IPS-20b (cell line): ENCODE data around the gene ZNF76.

ENCODE experiments used
- H3K27ac ChIP-seq: one replicate; pipeline ENCODE4 v1.5.1; 2013; ENCODE audit warnings: low read length
- H3K27me3 ChIP-seq: 2 replicates; pipeline ENCODE4 v1.6.1; 2013; ENCODE audit warnings: mild to moderate bottlenecking, low read length, inconsistent platforms; ENCODE audit not compliant: insufficient read depth
- H3K36me3 ChIP-seq: 2 replicates; pipeline ENCODE4 v1.6.1; 2013; ENCODE audit warnings: low read depth, mild to moderate bottlenecking, inconsistent platforms, low read length, moderate library complexity; ENCODE audit not compliant: insufficient read depth
- H3K4me1 ChIP-seq: 2 replicates; pipeline ENCODE4 v1.6.1; 2013; ENCODE audit warnings: mild to moderate bottlenecking, control low read depth, inconsistent platforms, low read length, moderate library complexity; ENCODE audit not compliant: insufficient read depth
- H3K4me3 ChIP-seq: 2 replicates; pipeline ENCODE4 v1.5.1; 2013; ENCODE audit warnings: mild to moderate bottlenecking, low read length, inconsistent platforms
- H3K9ac ChIP-seq: 2 replicates; pipeline ENCODE4 v1.6.1; 2013; ENCODE audit warnings: low read depth, mild to moderate bottlenecking, inconsistent platforms, low read length, moderate library complexity
- H3K9me3 ChIP-seq: 2 replicates; pipeline ENCODE4 v1.6.1; 2013; ENCODE audit warnings: mild to moderate bottlenecking, low read depth, low read length, inconsistent platforms; ENCODE audit not compliant: insufficient read depth

ZNF76 gene

DNA sequence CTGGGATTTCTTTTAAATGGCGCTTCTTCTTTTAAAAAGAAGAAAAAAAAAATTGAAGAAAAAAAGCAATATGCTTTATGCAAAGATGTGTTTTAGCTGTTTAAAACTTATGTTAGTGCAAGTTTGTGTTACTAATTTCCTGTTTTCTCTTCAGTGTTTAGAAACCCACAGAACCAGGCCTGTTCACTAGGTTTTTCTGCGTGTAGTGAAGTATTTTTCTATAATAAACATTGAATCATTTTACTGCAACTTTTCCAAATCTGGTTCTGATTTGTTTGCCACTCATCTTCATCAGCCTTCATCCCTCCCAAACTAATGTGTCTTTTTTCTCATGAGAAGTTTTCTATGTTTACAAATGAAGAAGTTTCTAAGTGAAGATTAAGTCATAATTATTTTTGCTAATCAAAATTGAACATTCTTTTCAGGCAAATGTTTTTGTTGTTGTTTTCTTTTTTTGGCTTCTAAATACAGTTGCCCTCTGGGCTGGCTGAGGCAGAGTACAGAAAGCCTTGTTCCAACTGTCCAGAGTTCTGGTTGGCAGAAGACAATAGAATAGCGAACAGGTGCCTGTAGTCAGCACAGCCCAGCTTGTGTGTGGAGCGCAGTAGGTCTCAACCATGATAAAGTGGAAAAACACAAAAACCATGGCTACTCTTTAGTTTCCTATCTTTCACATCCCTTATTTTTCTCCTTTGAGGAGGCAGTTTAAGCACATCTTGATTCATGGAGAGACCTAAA, 14.5 kb downstream of the ZNF76 start:
- no peak overlapping the region for H3K9ac ChIP-seq
- no peaks in the 10 kb centered on the region for H3K36me3 ChIP-seq
- H3K27me3 ChIP-seq, result no peaks in the 10 kb centered on the region
- H3K4me1 ChIP-seq, result no peaks in the 10 kb centered on the region
- no peak overlapping the region for H3K27ac ChIP-seq
- no peak overlapping the region for H3K4me3 ChIP-seq
- H3K9me3 ChIP-seq, result no peaks in the 10 kb centered on the region

DNA sequence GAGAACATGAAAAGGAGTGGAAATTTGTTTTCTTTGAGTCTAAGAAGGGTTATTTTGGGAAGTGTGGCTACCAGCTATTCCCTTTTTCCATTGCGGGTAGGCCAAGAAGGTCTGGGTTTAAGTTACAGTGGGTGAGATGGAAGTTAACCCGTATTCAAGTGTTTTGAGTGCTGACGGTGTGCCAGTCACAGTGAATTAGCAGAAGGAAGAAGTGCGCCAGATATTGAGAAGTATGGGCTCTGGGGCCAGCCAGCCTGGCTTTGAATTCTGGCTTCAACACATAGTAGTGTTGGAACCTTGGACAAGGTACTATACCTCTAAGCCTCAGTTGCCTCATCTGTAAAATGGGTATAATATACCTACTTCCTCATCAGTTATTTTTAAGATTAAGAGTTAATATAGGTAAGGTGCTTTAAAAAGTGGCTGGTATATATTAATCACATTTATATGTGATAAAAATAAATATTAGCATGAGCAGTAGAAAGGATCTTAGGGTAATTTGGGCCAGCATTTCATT, 16.3 kb downstream of the ZNF76 start:
- Histone ChIP-seq H3K9ac (no peak overlapping the region), H3K36me3 (peaks cover 2% of the 10 kb centered on the region; the same call in 1 of the 2 replicates), H3K4me1 (no peaks in the 10 kb centered on the region), H3K4me3 (no peak overlapping the region), H3K27me3 (no peaks in the 10 kb centered on the region), H3K27ac (no peak overlapping the region), H3K9me3 (no peaks in the 10 kb centered on the region)

DNA sequence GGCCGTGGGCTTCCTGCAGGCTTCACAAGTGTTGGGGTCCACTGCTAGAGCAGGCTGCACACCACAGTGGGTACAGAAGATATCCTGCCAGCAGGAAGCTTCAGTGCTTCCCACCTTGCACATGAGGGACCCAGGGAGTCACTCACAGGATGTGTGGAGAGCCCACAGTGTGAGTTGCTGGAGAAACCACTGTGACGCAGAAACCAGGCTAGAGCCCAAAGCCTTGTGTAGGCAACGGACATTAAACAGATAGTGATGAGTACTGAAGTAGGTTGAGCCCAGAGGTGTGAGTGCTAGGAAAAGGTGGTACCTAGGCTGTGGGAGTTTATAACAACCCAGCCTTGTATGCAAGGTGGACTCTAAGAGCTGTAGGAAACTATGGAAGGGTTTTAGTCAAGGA, 19.2 kb downstream of the ZNF76 start:
- no peaks in the 10 kb centered on the region for H3K9me3 ChIP-seq
- no peaks in the 10 kb centered on the region for H3K27me3 ChIP-seq
- H3K4me1 ChIP-seq, result no peaks in the 10 kb centered on the region
- no peak overlapping the region for H3K9ac ChIP-seq
- H3K4me3 ChIP-seq, result no peak overlapping the region
- no peak overlapping the region for H3K27ac ChIP-seq
- H3K36me3 ChIP-seq, result peaks cover 19% of the 10 kb centered on the region; the same call in 1 of the 2 replicates

DNA sequence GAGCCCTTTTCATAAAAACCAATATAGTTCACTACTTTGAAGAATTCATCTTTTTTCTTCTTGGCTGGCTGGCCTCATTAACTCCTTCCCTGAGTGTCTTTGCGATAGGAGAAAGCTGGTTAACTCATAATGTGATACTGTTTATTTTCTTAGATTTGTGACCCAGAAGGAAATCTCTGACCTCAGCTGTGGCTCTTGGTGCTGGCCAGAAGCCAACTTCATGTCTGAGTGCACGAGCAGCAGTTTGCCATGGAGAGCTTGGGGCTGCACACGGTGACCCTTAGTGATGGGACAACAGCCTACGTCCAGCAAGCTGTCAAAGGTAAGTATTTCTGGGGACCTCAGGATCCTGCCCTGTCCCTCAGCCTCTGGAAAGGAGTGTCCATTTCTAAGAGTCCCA, 21.4 kb downstream of the ZNF76 start:
- H3K27me3 ChIP-seq, result no peaks in the 10 kb centered on the region
- peaks cover 28% of the 10 kb centered on the region for H3K36me3 ChIP-seq
- H3K4me1 ChIP-seq, result no peaks in the 10 kb centered on the region
- H3K27ac ChIP-seq, result no peak overlapping the region
- no peaks in the 10 kb centered on the region for H3K9me3 ChIP-seq
- H3K9ac ChIP-seq, result no peak overlapping the region
- no peak overlapping the region for H3K4me3 ChIP-seq

DNA sequence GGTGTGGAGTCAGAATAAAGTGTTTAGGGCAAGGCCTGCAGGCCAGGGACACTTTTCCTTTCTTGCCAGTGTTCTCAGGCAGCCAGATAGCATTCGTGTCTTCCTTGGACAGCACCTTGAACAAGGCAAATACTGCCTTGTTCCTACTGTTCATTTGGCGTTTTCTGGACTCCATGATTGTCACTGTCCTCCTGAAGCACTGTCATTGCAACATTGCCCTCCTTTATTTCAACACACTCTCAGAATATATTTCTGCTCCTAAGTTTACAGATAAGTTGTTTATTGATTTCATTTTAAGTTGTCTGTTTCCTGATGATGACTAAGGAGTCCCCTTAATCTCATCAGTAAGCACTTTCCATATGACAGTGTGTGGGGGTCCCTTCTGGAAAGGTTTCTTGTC, 22.9 kb downstream of the ZNF76 start:
- Histone ChIP-seq H3K9me3 (no peaks in the 10 kb centered on the region), H3K36me3 (peaks cover 44% of the 10 kb centered on the region), H3K27ac (no peak overlapping the region), H3K9ac (no peak overlapping the region), H3K4me1 (no peaks in the 10 kb centered on the region), H3K27me3 (no peaks in the 10 kb centered on the region), H3K4me3 (no peak overlapping the region)

DNA sequence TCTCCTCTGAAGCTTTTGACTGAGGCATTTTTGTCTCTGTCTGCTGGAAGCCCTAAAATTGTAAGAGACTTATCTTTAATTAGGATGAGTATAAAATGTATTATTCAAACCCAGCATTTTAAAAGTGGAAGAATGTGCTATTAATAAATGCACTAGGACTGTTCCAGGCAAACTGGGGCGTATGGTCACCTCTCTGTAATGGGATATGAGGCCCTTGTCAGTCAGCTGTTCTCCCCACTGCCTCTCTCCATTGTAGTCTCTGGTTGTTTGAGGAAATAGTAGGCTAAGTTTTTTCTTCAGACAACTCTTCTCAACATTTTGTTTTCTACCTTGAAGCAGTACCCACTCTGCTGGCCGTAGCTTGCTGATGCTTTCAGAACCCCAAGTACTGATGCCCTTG, 23.8 kb downstream of the ZNF76 start:
- no peak overlapping the region for H3K9ac ChIP-seq
- no peaks in the 10 kb centered on the region for H3K27me3 ChIP-seq
- H3K36me3 ChIP-seq, result peaks cover 53% of the 10 kb centered on the region
- H3K27ac ChIP-seq, result no peak overlapping the region
- H3K9me3 ChIP-seq, result no peaks in the 10 kb centered on the region
- H3K4me3 ChIP-seq, result no peak overlapping the region
- no peaks in the 10 kb centered on the region for H3K4me1 ChIP-seq

DNA sequence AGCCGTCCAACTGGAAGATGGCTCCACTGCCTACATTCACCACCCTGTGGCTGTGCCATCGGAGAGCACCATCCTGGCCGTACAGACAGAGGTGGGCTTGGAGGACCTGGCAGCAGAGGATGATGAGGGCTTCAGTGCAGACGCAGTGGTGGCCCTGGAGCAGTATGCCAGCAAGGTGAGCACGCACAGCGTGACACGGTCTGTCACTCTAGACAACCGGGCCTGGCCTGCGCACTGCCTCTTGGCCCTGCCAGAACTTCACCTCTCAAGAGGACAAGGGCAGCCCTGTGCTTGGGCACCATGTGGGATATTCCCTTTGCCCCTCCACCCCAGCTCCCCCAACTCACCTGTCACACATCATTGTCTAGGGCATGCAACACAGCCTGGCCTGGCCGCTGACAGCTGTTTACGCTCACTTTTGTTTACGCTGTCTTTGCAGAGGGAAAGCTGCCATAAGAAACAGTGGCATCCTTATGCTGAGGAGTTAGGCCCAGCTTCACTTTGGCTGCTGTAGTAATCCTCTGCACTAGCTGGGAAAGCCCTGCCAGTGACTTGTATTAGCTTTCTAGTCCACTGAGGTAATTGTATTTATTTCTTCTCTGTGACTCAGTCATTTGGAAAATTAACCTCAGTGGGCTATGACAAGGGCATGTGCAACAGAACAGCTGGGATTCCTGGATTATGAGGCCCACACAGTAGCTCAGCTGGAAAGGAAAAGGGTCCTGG, 28.3 kb downstream of the ZNF76 start:
- H3K36me3 ChIP-seq, result peaks cover 59% of the 10 kb centered on the region
- no peak overlapping the region for H3K9ac ChIP-seq
- no peak overlapping the region for H3K4me3 ChIP-seq
- H3K4me1 ChIP-seq, result no peaks in the 10 kb centered on the region
- H3K27me3 ChIP-seq, result no peaks in the 10 kb centered on the region
- no peaks in the 10 kb centered on the region for H3K9me3 ChIP-seq
- H3K27ac ChIP-seq, result no peak overlapping the region

DNA sequence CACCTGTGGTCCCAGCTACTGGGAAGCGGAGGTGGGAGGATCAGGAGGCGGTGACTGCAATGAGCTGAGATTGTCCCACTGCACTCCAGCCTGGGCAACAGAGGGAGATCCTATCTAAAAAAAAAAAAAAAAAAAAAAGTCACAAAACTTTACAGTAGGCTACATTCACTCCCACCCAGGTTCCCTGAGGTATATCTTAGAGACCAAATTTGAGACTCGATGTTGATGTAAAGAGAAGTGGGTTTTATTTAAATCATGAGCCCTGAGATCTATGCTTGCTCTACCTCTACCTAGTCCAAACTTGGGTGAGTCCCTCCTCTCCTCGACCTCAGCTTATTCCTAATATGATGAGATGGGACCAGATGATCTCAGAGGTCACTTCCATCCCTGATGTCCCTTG, 29.3 kb downstream of the ZNF76 start:
- Histone ChIP-seq H3K4me3 (no peak overlapping the region), H3K4me1 (no peaks in the 10 kb centered on the region), H3K27ac (no peak overlapping the region), H3K27me3 (no peaks in the 10 kb centered on the region), H3K9me3 (no peaks in the 10 kb centered on the region), H3K36me3 (peaks cover 56% of the 10 kb centered on the region), H3K9ac (no peak overlapping the region)

DNA sequence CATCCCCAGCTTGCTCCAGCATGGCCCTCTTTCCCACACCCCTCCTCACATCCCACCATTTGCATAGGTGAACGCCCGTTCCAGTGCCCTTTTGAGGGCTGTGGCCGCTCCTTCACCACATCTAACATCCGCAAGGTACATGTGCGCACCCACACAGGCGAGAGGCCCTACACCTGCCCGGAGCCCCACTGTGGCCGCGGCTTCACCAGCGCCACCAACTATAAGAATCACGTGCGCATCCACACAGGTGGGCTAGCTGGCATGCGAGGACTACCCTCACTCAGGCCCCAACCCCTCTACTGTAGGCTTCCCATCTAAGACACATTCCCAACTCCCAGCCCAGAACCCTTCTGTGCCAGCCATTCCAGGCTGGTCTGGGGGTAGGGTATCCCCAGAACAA, 32.0 kb downstream of the ZNF76 start:
- Histone ChIP-seq H3K9me3 (no peaks in the 10 kb centered on the region), H3K4me1 (no peaks in the 10 kb centered on the region), H3K9ac (no peak overlapping the region), H3K4me3 (no peak overlapping the region), H3K27me3 (no peaks in the 10 kb centered on the region), H3K27ac (no peak overlapping the region), H3K36me3 (peaks cover 52% of the 10 kb centered on the region)

DNA sequence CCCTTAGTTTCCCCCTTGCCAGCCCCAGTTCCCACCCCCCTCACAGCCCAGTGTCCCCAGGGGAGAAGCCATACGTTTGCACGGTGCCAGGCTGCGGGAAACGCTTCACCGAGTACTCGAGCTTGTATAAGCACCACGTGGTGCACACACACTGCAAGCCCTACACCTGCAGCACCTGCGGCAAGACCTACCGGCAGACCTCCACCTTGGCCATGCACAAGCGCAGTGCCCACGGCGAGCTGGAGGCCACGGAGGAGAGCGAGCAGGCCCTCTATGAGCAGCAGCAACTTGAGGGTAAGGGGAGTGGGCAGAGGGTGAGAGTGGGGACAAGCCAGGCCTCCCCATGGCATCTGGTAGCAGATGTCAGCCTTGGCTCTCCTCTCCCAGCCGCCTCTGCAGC, 33.0 kb downstream of the ZNF76 start:
- Histone ChIP-seq H3K27ac (no peak overlapping the region), H3K4me1 (no peaks in the 10 kb centered on the region), H3K4me3 (no peak overlapping the region), H3K27me3 (no peaks in the 10 kb centered on the region), H3K36me3 (peaks cover 42% of the 10 kb centered on the region), H3K9ac (no peak overlapping the region), H3K9me3 (no peaks in the 10 kb centered on the region)

DNA sequence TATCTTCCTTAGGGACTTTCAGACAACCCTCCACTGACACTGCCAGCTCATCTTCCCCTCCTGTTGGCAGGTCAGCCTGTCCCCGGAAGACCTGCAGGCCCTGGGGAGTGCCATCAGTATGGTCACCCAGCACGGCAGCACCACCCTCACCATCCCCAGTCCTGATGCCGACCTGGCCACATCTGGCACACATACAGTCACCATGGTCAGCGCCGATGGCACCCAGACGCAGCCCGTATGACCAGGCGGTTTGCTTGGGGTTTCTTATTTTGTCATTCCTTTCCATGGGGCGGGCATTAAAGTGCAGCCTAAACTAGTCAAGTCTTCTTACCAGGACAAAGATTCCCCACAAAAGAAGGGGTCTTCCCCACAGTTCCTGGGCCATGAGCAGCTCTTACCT, 34.1 kb downstream of the ZNF76 start:
- peaks cover 2% of the 10 kb centered on the region; the same call in 1 of the 2 replicates for H3K27me3 ChIP-seq
- H3K36me3 ChIP-seq, result peaks cover 33% of the 10 kb centered on the region
- no peak overlapping the region for H3K4me3 ChIP-seq
- peaks cover 7% of the 10 kb centered on the region; the same call in 1 of the 2 replicates for H3K4me1 ChIP-seq
- H3K9ac ChIP-seq, result no peak overlapping the region
- no peaks in the 10 kb centered on the region for H3K9me3 ChIP-seq
- H3K27ac ChIP-seq, result no peak overlapping the region
